Measurements from ENCODE around the gene CHAF1A. TPM values are rescaled to one million over a fixed set of nuclear protein-coding genes. Genes with fewer than 3 reads are reported as not detected.

The CHAF1A gene
- total RNA-seq, 1 donor from 2014 or later: 13.0 TPM

- DNase-seq (ENCODE audit: low spot score): peak; percentile 95
Observed at GRCh38 chr19:4456476-4456842, 54.0 kb downstream of the CHAF1A start.

DNA sequence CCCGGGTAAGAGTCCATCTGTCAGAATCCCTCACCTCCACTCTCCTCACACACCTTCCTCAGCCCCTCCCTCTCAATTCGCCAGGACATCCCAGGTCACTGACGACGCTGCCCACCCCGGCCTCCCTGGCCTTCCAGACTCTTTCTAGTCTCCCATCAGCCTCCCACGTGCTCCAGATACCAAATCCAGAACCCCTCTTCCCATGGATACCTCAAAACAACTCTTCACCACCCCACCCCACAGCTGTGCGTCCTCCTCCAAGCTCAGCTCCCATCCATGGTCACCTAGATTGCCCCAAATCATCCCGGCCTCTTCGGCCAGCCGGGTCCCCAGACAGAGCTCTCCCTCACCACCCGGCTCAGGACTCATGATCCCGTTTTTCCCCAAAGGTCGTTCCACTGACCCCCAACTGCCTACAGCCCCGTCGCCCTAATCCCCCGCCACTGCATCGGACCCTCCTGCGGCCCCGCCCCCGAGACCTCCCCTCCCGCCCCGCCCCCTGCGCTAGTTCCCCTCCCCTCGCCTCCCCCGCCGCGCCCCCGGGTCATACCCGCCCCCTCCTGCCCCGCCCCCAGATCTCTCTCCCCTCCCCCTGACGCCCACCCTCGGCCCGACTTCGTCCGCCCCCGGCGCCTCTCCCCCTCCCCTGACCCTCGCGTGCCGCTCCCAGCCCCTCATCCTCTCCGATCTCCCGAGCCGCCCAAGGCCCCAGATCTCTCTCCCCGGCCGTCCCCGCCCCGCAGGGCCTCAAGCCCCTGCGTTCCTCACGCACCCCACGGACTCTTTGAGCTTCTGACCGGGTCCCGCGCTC, 54.6 kb downstream of the CHAF1A start:
- DNase-seq (ENCODE audit: low spot score): peak; percentile 87

- peak; percentile 99 for DNase-seq (ENCODE audit: low spot score)
Observed at GRCh38 chr19:4457654-4458395, 55.4 kb downstream of the CHAF1A start, which contains the start of gene UBXN6. Gene UBXN6, minus strand, starts transcription at chr19:4457794. Its CDS starts 97 bp downstream, at chr19:4457697.

DNA sequence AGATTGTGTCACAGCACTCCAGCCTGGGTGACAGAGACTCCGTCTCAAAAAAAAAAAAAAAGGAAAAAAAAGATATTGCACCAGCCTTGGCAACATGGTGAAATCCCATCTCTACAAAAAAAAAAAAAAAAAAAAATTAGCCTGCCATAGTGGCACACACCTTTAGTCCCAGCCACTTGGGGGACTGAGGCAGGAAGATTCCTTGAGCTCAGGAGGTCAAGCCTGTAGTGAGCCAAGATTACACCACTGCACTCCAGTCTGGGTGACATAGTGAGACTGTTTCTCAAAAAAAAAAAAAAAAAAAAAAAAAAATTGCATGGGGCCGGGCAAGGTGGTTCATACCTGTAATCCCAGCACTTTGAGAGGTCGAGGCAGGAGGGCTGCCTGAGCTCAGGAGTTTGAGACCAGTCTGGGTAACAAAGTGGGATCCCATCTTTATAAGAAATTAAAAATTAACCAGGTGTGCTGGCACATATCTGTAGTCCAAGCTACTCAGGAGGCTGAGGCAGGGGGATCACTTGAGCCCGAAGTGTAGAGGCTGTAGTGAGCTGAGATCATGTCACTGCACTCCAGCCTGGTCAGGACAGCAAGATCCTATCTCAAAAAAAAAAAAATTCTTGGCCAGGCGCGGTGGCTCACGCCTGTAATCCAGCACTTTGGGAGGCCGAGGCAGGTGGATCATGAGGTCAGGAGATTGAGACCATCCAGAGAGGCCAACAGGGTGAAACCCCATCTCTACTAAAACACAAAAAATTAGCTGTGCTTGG, 62.6 kb downstream of the CHAF1A start:
- DNase-seq (ENCODE audit: low spot score): no peak

- DNase-seq (ENCODE audit: low spot score): no peak
Observed at GRCh38 chr19:4467835-4468234, 65.4 kb downstream of the CHAF1A start.

GRCh38 chr19:4471403-4472173, 69.1 kb downstream of the CHAF1A start:
- peak; percentile 100 for DNase-seq (ENCODE audit: low spot score)

- no peak for DNase-seq (ENCODE audit: low spot score)
Observed at GRCh38 chr19:4472174-4472974, 69.9 kb downstream of the CHAF1A start, which contains the start of gene HDGFL2. Gene HDGFL2, plus strand, starts transcription at chr19:4472297. Its CDS starts 54 bp downstream, at chr19:4472351.

DNA sequence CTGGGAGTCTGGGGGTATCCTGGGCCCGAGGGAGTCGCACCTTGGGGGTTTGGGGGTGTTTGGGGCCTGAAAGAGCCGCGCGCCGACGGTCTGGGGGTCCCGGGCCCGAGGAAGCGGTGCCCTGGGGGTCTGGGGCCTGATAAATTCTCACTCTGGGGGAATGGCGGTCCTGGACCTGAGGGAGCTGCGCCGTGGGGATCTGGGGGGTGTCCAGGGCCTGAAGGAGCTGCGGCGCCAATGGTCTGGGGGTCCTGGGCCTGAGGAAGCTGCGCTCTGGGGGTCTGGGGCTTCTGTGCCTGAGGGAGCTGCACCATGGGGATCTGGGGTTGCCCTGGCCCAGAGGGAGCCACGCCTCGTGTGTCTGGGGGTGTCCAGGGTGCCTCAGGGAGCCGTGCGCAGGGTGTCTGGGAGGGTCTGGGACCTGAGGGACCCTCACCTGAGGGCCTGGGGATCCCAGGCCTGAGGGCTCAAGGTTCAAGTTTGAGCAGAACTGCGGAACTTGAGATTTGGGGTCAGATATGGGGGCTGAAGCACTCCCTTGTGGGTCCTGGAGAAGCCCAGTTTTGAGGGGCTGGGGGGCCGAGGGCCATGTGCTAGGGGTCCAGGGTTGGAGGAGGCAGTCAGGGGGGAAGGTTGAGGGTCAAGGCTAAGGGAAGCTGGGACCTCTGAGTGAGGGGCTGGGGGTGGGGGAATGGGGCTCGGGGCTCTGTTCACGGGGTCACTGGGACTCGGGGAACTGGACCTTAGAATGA, 70.7 kb downstream of the CHAF1A start:
- DNase-seq (ENCODE audit: low spot score): no peak

DNA sequence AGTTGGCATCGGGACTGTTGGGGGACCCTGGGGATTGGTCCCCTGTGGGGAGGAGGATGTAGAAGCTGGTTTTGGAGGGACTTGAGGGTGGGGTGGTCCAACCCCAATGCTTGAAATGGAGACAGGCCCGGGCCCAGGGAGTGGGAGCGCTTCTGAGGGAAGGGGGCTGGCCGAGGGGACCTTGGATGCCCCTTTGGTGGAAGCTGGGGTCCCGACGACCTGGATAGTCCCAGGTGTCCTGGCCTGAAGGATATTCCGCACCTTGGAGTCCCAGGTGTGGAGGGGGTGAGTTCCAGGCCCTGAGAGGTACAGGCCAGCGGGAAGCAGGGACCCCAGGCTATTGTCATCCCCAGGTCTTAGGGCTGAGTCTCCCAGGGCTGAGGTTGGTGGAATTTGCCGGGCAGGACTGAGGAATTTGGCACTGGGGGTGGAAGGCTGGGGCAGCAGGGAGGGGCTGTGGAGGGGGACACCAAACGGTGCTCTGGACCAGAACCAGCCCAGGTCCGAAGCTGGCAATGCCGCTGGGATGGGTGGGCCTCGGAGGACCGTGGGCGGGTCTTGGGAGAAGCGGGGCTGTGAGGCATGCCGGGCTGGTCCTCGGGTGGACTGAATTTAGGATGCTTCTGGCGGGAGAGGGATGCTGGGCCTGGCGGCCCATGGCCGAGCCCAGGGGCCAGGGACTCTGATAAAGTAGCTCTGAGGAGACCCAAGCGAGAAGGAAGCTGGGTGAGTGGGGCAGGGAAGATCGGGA, 71.5 kb downstream of the CHAF1A start:
- DNase-seq (ENCODE audit: low spot score): no peak

GRCh38 chr19:4474514-4475022, 72.1 kb downstream of the CHAF1A start:
- peak; percentile 87 for DNase-seq (ENCODE audit: low spot score)

- no peak for DNase-seq (ENCODE audit: low spot score)
Observed at GRCh38 chr19:4477034-4477801, 74.8 kb downstream of the CHAF1A start.

GRCh38 chr19:4482721-4483364, 80.4 kb downstream of the CHAF1A start:
- no peak for DNase-seq (ENCODE audit: low spot score)

DNA sequence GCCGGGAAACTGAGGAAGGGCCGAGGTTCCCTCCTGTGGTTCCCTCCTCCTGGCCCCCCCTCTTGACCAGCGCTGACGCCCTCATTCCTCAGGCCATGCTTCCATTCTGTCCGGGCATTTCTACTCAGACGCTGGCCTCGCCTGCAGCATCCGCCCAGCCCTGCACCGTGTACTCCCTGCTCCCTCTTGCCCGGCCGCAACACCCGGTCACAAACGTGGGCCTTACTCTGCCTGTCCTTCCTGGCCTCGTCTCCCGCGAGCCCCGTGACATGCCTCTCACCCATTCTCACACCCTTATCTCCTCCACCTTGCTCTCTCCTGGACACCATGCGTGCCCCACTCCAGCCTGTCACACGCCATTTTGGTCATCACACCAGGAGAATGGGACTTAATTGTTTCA, 80.9 kb downstream of the CHAF1A start:
- no peak for DNase-seq (ENCODE audit: low spot score)

GRCh38 chr19:4487572-4487971, 85.1 kb downstream of the CHAF1A start:
- DNase-seq (ENCODE audit: low spot score): no peak

- DNase-seq (ENCODE audit: low spot score): no peak
Observed at GRCh38 chr19:4488496-4488895, 86.1 kb downstream of the CHAF1A start.

DNA sequence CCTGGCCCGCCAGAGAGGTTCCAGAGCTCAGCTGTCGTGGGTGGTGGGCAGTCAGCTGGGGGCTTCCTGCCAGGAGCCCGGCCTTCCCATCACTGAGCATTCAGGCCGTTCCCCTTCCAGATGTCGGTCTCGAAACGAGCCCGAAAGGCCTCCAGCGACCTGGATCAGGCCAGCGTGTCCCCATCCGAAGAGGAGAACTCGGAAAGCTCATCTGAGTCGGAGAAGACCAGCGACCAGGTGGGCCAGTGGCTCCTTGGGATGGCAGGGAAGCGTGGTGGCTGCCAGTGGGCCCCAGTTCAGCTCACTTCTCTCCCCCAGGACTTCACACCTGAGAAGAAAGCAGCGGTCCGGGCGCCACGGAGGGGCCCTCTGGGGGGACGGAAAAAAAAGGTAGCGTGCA, 89.0 kb downstream of the CHAF1A start:
- DNase-seq (ENCODE audit: low spot score): no peak

DNA sequence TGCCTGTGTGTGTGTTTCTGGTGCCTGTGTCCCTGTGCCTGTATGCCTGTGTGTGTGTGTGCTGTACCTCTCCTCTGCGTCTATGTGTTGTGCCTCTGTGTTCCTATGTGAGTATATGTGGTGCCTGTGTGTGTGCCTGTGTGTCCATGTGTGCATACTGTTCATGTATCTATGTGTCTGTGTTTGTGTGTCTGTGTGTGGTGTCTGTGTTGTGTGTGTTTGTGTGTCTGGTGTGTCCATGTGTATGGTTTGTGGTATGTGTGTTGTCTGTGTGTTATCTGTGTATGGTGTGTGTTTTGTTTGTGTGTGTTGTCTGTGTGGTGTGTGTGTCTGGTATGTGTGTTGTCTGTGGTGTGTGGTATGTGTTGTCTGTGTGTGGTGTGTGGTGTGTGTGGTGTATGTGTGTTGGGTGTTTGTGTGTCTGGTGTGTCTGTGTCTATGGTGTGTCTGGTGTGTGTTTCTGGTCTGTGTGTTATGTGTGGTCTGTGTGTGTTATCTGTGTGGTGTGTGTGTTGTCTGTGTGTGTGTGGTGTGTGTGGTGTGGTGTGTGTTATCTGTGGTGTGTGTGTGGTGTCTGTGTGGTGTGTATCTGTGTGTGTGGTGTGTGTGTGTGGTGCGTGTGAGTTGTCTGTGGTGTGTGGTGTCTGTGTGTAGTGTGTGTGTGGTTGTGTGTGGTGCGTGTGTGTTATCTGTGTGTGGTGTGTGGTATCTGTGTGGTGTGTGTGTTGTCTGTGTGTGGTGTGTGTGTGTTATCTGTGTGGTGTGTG, 90.1 kb downstream of the CHAF1A start:
- DNase-seq (ENCODE audit: low spot score): no peak
